Esophagus muscularis mucosa (tissue), 3 donors: ENCODE results near the gene PRKN.

Experiments
- POLR2A ChIP-seq: fragments of 450-650 bp; IDR thresholded peaks from one replicate; pipeline ENCODE4 v1.6.1; 2017; ENCODE audit warnings: antibody characterized with exemption, moderate library complexity, mild to moderate bottlenecking, low read depth
- TF ChIP-seq, protein P1 (sequence below), 3 experiments: fragments of 200-600 bp in 2 of 3; fragments of 450-650 bp in 1 of 3; sonication (generic) in 2 of 3; IDR thresholded peaks; one replicate each; pipeline ENCODE4 v1.5.1; 2017 to 2019; ENCODE audit warnings: antibody characterized with exemption in 3 of 3, mild to moderate bottlenecking in 2 of 3, moderate library complexity in 1 of 3

DNA sequence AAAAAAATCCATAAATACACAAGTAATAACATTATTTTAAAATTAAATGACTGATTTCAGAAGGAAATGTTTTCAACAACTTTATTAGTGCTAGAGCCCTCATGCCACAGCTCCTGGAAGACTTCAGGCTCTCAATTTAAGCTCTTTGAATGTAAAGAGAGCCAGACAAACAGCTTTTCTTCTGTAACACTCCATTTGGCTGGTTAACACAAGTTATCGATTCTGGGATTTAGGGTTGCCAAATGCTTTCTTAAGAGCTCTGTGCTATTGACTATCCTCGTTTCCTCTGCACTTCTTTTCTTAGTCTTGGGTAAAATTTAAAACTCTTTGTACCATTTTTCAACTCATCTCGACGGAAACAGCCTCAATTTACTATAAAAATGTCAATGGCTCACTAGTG is 402.5 kb downstream of the PRKN start:
- TF ChIP-seq, protein P1, sequence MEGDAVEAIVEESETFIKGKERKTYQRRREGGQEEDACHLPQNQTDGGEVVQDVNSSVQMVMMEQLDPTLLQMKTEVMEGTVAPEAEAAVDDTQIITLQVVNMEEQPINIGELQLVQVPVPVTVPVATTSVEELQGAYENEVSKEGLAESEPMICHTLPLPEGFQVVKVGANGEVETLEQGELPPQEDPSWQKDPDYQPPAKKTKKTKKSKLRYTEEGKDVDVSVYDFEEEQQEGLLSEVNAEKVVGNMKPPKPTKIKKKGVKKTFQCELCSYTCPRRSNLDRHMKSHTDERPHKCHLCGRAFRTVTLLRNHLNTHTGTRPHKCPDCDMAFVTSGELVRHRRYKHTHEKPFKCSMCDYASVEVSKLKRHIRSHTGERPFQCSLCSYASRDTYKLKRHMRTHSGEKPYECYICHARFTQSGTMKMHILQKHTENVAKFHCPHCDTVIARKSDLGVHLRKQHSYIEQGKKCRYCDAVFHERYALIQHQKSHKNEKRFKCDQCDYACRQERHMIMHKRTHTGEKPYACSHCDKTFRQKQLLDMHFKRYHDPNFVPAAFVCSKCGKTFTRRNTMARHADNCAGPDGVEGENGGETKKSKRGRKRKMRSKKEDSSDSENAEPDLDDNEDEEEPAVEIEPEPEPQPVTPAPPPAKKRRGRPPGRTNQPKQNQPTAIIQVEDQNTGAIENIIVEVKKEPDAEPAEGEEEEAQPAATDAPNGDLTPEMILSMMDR (IDR thresholded peaks at IDR 0.05) = no peak
- TF ChIP-seq POLR2A = no peak
